ENCODE measurements around the gene ANKH. TPM values are rescaled to one million over a fixed set of nuclear protein-coding genes. Genes with fewer than 3 reads are reported as not detected.
A peak's percentile ranks its signal among the peaks of the same experiment; 100 is the strongest.

ANKH gene
- total RNA-seq, 1 donor from 2014 or later, result 14.7 TPM

DNA sequence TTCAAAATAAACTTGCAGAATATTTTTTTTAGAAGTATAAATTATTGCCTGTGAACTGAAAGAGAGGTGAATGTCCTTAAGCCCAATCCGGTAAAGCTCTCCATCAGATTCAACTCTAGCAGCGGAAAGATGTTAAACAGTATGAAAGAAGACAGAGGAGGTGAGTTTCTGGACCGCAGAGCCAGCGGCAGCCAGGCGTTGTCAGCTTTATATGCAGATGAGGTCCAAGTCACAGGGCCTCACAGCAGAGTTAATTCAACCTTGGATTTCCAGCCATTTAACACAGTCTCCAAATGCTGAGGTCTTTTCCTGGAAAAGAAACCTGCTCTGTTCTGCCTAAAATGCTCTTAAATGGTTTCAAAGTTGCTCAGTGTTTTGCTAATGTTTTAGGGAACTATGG is 131.6 kb downstream of the ANKH start:
- peak in 1 of 2 donors; percentile 24 for DNase-seq (ENCODE audit: low read depth in 2 of 2)

GRCh38 chr5:14739538-14739937 is 132.0 kb downstream of the ANKH start:
- DNase-seq (ENCODE audit: low read depth in 2 of 2), result peak; percentile 78 to 93

DNA sequence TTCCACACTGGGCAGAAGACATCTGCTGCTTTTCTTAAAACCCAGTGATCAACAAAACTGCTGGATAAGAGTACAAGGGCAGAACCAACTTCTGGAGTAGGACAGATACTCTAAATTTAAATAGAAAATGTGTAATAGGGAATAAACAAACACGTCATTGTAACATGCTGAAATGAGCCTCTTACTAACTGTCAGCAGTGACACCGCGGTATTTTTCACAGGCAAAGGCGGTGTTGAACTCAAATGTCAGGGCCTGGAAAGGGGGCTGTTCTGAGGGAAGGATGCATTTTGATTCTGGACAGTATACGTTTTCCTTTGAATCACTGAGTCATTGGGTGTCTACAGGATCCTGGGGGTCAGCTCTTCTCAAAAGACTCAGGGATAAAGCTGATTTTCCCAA is 133.5 kb downstream of the ANKH start:
- no peak for DNase-seq (ENCODE audit: low read depth in 2 of 2)

DNA sequence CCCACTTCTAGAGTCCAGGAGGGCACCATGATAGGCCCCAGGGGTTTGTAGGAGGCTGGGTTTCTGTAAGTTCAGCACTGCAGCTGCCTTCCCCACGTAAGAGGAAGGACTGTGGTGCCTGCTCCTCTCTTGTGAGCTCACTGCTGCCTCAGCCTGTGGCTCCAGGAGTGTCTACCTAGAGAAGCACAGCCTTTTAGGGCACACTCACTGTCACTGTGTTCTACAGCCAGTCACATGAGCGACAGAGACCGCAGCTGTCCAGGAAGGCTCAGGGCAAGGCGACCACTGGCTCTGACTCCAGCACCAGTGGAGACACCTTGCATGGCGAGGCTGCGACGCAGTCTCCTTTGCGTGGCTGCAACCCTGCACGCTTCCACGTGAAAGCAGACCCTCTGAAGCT is 134.3 kb downstream of the ANKH start:
- no peak for DNase-seq (ENCODE audit: low read depth in 2 of 2)

DNA sequence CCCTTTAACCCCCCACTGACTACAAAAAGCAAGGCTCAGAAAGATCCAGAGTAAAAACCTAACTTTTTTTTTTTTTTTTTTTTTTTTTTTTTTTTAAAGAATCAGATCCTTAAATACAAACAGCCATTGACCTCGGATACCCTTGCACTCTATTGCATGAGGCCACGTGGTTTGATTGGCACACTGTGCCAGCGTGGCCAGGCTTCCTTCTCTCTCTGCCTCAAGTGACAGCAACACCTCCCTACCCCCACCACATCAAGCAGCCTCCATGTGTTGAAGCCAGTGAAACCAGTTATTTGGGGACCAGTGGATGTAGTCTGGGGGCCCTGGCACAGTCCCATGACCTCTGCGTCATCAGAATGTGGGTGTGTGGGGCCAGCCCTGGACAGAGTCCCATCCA is 135.6 kb downstream of the ANKH start:
- DNase-seq (ENCODE audit: low read depth in 2 of 2), result no peak

- DNase-seq (ENCODE audit: low read depth in 2 of 2), result no peak
Observed at GRCh38 chr5:14734396-14734795, 137.2 kb downstream of the ANKH start.

- no peak for DNase-seq (ENCODE audit: low read depth in 2 of 2)
Observed at GRCh38 chr5:14733661-14734060, 137.9 kb downstream of the ANKH start.

- DNase-seq (ENCODE audit: low read depth in 2 of 2), result no peak
Observed at GRCh38 chr5:14732991-14733390, 138.6 kb downstream of the ANKH start.

DNA sequence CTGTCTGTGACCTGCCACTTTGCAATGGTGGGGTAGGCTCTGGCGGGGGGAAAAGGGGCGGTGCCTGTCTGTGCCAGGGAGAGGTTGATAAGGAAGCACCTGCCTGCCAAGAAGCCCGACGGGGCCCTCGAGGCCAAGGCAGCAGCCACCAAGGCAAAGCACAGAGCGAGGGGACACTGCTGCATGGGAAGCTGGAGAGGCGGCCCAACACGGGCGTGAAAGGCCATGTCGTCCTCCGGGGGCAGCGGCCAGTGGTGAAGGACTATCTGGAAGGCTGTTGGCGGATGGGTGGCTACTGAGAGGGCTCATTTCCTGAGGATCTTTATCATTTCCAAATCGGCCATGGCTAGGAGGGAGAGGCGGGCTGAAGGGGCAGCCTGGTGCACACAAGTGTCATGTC is 140.7 kb downstream of the ANKH start:
- no peak for DNase-seq (ENCODE audit: low read depth in 2 of 2)

GRCh38 chr5:14730466-14730865 is 141.1 kb downstream of the ANKH start:
- no peak for DNase-seq (ENCODE audit: low read depth in 2 of 2)

DNA sequence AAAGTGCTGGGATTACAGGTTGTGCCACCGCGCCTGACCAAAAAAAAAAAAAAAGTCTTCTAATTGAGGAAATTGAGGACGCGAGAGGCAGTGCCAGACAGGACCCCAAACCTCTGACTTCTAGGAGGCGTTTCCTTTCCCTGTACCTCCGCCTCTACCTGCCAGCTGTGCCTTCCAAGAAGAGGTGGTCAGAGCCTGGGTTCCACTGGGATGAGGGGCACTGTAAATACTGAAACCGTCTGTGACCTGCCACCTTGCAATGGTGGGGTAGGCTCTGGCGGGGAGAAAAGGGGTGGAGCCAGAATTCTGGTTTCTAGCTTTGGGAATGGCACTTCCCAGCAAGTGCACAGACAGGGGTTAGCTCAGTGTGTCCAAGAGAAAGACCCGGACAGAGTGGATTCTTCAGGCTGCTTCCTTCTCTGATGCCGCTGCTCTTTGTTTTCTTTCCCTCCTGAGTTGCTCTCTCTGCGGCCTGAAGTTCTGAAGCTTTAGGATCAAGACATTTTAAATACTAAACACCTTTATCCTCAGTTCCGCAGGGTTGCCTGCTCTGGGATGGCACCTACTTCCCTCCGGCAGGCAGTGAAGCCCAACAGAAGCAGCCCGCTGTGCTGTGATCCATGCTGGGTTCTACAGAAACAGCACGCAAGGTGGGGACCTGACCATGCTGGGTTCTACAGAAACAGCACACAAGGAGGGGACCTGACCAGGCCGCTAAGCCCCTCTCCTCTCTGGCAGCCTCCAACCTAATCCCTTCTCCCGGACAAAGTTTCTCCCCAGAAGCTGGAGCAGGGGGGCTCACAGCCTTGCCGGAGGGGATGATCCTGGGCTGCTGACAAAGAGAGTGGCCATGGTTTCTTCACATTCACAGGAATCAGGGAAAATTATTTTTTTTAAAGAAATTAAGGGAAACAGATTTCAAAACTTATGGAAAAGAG is 141.9 kb downstream of the ANKH start:
- DNase-seq (ENCODE audit: low read depth in 2 of 2), result no peak

DNA sequence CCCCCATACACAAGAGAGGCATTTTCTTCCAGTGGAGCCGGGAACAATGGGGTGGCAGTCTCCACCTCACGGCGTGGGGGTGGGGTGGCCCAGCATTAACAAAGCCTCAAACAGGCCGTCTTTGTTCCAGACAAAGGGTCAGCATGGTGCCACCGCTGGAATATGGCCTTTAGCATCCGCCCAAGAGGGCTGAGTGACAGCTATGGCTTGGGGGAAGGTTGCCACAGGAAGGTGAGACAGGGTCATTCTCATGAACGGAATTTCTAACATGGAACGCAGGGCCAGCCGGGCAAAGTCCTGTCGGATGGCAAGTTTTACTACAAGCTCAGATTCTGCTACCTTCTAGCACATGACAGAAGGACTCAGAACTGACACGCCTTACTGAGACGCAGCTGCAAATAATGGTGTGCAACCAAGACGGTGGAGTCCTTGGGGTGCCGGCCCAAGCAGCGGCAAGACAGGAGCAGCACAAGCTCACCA is 143.1 kb downstream of the ANKH start:
- DNase-seq (ENCODE audit: low read depth in 2 of 2), result peak; percentile 14 to 20

DNA sequence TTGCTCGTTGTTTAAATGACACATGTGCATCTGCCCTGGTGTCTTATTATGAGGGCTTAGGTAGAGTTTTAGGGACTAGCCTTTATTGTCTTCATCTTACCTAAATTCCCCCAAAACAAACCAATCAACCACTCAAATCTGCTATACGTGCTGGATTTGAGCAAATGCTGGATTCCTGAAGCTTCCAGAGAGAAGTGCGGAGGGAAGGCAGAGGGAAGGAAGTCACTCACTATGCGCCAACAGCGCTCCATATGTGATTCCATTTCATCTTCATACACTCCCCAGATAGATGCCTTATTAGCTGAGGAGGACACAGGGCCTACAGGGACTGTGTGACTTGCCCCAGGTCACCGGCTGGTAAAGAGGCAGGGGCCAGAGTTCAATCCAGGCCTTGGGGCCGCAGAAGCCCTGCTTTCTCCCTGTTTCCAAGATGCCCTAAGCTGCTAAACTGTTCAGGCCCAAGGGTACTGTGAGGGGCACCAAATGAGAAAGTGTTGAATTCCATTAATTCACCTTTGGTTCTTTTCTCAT is 143.6 kb downstream of the ANKH start:
- no peak for DNase-seq (ENCODE audit: low read depth in 2 of 2)

DNA sequence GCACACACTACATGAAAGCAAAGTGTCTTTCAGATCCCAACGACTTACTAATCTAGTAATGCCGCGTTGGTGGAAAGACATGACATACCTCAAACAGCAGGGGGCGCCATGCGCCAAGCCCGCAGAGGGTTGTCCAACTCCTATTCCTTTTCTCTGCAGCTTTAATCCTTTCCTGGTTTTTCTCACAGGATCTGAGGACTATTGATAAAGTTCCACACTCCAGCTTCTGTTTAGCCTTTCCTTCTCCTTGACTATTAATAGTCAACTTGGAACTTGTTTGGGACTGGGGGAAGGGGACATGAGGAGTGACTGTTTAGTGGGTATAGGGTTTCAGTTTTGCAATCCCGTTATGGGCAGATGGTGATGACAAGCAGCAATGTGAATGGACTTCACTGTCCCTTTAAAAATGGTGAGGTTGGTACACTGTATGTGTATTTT is 144.1 kb downstream of the ANKH start:
- peak; percentile 86 to 89 for DNase-seq (ENCODE audit: low read depth in 2 of 2)

DNA sequence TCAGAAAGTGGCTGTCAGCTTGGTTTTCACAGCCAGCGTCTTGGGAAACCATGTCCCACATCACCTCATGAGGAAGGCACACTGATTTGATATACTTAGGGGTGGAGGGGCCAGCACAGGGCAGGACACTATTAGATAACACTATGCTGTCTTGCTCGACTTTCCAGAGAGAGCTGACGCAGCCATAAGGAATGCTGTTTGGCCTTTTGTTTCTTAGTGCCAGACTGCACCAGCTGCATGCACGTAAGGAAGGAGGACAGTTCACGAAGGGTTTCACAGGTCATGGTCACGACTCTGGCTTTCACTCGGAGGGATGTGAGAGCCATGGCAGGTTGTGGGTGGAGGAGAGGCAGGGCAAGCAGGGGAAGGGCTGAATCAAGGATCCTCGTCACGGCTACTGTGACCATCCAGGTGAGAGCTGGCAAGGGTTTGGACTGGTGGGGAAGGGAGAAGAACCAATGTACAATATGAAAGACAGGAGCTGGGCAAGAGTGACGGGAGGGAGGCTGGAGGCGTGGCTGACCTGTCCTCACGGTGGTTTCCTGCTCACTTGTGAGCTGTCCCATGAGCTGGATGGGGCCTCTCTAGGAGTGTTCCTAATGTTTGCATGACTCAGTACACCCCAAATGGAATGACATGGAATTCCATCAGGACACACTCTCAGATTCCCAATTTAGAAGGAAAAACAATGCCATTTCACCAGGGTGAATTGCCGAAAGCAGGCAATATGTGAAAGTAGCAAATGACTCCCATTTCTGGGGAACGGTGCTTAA is 145.3 kb downstream of the ANKH start:
- DNase-seq (ENCODE audit: low read depth in 2 of 2), result peak in 1 of 2 donors; percentile 35

GRCh38 chr5:14724633-14725032 is 146.9 kb downstream of the ANKH start:
- DNase-seq (ENCODE audit: low read depth in 2 of 2), result no peak

DNA sequence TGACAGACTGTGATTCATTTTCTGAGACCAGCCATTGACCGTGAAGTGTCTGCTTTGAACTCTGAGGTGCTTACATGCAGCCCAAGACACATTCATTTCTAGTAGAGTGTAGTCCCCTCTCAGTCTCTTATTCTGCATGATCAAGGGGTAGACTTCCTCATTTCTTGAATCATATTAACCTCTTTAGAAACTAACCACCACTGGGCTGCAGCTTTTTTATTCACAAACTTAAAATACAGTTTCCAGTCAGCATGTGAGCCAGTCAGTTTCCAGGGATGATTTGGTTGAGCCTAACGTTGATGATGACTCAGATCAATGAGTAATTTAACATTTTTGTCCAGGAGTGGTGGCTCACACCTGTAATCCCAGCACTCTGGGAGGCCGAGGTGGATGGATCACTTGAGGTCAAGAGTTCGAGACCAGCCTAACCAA is 147.9 kb downstream of the ANKH start:
- DNase-seq (ENCODE audit: low read depth in 2 of 2), result no peak

DNA sequence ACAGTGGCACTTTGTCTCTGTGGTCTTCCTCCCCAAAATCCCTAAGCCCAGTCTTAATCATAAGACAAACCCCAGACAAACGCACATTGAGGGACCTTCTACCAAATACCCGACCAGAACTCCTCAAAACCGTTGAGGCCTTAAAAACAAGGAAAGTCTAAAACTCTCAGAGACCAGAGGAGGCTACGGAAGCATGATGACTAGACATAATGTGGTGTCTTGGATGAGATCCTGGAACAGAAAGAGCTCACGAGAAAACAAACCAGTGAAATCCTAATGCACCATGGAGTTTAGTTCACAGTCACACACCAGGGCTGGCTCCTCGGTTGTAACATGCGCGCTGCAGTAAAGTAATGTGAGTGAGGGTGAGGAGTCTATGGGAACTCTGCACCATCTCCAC is 148.7 kb downstream of the ANKH start:
- DNase-seq (ENCODE audit: low read depth in 2 of 2), result no peak

GRCh38 chr5:14721990-14722656 is 149.5 kb downstream of the ANKH start:
- DNase-seq (ENCODE audit: low read depth in 2 of 2), result no peak

DNA sequence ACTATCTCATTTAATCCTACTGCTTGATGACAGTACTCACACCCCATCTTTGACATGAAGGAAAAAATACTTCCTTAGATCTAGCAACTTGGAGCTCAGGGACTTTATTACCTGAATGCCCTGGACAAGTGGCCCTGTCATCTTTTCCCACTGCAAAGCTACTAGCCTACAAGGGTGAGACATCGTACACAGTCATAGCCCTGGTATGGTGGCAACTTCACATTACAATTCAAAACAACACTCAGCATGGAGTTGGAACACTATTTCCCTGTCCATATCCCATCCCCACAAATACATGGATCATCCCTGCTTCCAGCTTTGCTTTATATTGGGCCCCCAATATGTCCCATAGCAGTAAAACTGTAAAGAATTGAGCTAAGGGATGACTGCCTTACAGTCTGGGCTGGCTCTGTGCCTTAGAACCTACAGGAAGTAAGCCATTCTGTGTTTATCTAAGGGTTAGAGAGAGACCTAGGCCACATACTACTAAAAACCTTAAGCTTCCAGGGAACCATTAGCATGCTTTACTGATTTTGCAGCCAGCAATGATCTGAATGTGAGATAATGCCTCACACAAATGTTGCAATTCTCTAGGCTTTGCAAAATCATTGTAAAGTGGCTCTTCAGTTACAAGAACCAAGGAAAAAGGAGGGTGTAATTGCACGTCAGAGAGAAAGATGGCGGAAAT is 151.2 kb downstream of the ANKH start:
- no peak for DNase-seq (ENCODE audit: low read depth in 2 of 2)

DNA sequence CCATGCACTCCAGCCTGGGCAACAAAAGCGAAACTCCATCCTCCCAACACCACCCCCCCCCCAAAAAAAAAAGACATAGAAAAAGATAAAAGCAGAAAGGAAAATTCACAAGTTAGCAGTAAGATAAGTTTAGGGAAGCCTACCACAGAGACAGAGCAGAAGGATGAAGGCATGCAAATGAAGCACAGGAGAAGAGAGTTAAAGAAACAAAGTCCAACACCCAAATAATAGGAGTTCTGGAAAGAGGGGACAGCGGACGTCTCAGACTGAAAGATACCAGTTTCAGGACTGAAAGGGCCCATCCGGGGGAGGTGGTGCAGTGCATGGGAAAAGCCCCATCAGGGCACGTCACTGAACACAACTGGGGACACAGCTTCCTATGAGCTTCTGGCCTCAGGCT is 152.8 kb downstream of the ANKH start:
- DNase-seq (ENCODE audit: low read depth in 2 of 2), result no peak

Data from lung microvascular endothelial cell (primary cell).